ENCODE results near the gene IGFBP6. TPM values are rescaled to one million over a fixed set of nuclear protein-coding genes. Genes with fewer than 3 reads are reported as not detected.

IGFBP6 gene
- total and polyA plus RNA-seq, 9 of the 15 experiments (the other 6 are each of a cell fraction or from before 2014, with no cell fraction given) = 0.15 to 1.4 (median 0.54) TPM

GRCh38 chr12:53058674-53059433, 38.6 kb upstream of the IGFBP6 start:
- no peaks in the 10 kb centered on the region for H3K79me2 ChIP-seq (ENCODE audit: control insufficient read depth, insufficient read depth, low read length)
- TF ChIP-seq, protein P1, sequence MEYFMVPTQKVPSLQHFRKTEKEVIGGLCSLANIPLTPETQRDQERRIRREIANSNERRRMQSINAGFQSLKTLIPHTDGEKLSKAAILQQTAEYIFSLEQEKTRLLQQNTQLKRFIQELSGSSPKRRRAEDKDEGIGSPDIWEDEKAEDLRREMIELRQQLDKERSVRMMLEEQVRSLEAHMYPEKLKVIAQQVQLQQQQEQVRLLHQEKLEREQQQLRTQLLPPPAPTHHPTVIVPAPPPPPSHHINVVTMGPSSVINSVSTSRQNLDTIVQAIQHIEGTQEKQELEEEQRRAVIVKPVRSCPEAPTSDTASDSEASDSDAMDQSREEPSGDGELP (CRISPR knock-in tag; IDR thresholded peaks at IDR 0.05; ENCODE audit: borderline replicate concordance) = 0 out of 2 replicates have a peak, but pooled peaks have one; percentile 16
- TF ChIP-seq POLR2G (IDR thresholded peaks at IDR 0.05; ENCODE audit: low read depth, low read length) (peak; percentile 57; the same call in 1 of the 2 replicates), ZNF764 (CRISPR knock-in tag; IDR thresholded peaks at IDR 0.05; ENCODE audit: low read depth) (no peak)
- no peaks in the 10 kb centered on the region for H4K20me1 ChIP-seq (replicated peaks; ENCODE audit: control insufficient read depth, insufficient read depth, low read length)
- H3K9me3 ChIP-seq (replicated peaks; ENCODE audit: control insufficient read depth, insufficient read depth, low read depth, low read length) = no peaks in the 10 kb centered on the region
- in situ Hi-C loops (cut with MboI) = no loop called here
- no peak overlapping the region for H2AFZ ChIP-seq (ENCODE audit: low read depth, low read length)
- no peaks in the 10 kb centered on the region for H3K27me3 ChIP-seq (ENCODE audit: control insufficient read depth in 2 of 2, insufficient read depth in 2 of 2, low read length in 2 of 2)
- CTCF ChIA-PET (ENCODE audit: low intra/inter-chr PET ratio) = no interaction called here
- H3K4me3 ChIP-seq = no peak overlapping the region
- H3K4me1 ChIP-seq (replicated peaks in 1 of 2; ENCODE audit: control insufficient read depth in 2 of 2, insufficient read depth in 2 of 2, low read length in 2 of 2) = peaks cover 11 to 72% of the 10 kb centered on the region in 2 experiments; a peak in 4 of 5 replicates
- no peak overlapping the region for H3K4me2 ChIP-seq (ENCODE audit: insufficient read depth, low read length)
- H3K36me3 ChIP-seq (ENCODE audit: control insufficient read depth, insufficient read depth, low read length) = no peaks in the 10 kb centered on the region
- 45% methylated on average over 32 of the region's 35 CpGs for WGBS (ENCODE audit: insufficient coverage, low coverage, missing lambda C conversion rate)
- peak overlapping the region in 1 of 2 experiments; percentile 43; a peak in 1 of 4 replicates for H3K9ac ChIP-seq (ENCODE audit: insufficient read depth in 1 of 2, low read depth in 2 of 2, low read length in 2 of 2)
- FAIRE-seq = no peak
- no peak for DNase-seq (ENCODE audit: extremely low read depth in 1 of 4, low spot score in 3 of 4)
- POLR2A ChIA-PET = interaction anchor here (1.0 kb wide), 1 partner anchor 20 kb away, joined by 3 read pairs; the partner anchor contains the start of gene SPRYD3
- intact Hi-C loops (cut with micrococcal nuclease) = no loop called here
- no peaks in the 10 kb centered on the region for H3K9me1 ChIP-seq (ENCODE audit: control insufficient read depth, insufficient read depth, low read length)
- H3K27ac ChIP-seq (ENCODE audit: extremely low read depth, low read depth, low read length) = no peak overlapping the region
- no TSS peak for BruUV-seq (replicated peaks)
- ATAC-seq = no peak
